DOHH2 (cell line): ENCODE results near the gene SBSN.

ENCODE experiments used
- H3F3A ChIP-seq: fragments of 200-600 bp; sonication (generic), shearing (Covaris generic); 2 replicates; pipeline ENCODE4 v1.6.0; 2016; ENCODE audit warnings: antibody characterized with exemption, mild to moderate bottlenecking; ENCODE audit not compliant: control insufficient read depth, insufficient read depth
- H3K27ac ChIP-seq: fragments of 200-600 bp; sonication (generic); 2 replicates; pipeline ENCODE4 v1.5.1; 2014; ENCODE audit warnings: low read depth, mild to moderate bottlenecking, low read length, moderate library complexity
- H3K27me3 ChIP-seq: fragments of 200-600 bp; sonication (generic); 2 replicates; pipeline ENCODE4 v1.6.1; 2014; ENCODE audit warnings: mild to moderate bottlenecking, low read length, mixed read lengths; ENCODE audit not compliant: control insufficient read depth
- H3K36me3 ChIP-seq: fragments of 200-600 bp; sonication (generic); 2 replicates; pipeline ENCODE4 v1.6.1; 2014; ENCODE audit warnings: mild to moderate bottlenecking, low read length, moderate library complexity, mixed read lengths; ENCODE audit not compliant: control insufficient read depth
- H3K4me1 ChIP-seq: fragments of 200-600 bp; sonication (generic); 2 replicates; pipeline ENCODE4 v1.6.1; 2014; ENCODE audit warnings: mild to moderate bottlenecking, low read length, mixed read lengths; ENCODE audit not compliant: control insufficient read depth
- H3K4me2 ChIP-seq: fragments of 200-600 bp; sonication (generic); 2 replicates; pipeline ENCODE4 v1.6.0; 2014; ENCODE audit warnings: mild to moderate bottlenecking, low read length, moderate library complexity
- H3K4me3 ChIP-seq: fragments of 200-600 bp; sonication (generic); 2 replicates; pipeline ENCODE4 v1.5.1; 2014; ENCODE audit warnings: mild to moderate bottlenecking, low read length, mixed read lengths
- H3K79me2 ChIP-seq: fragments of 200-600 bp; sonication (generic); 2 replicates; pipeline ENCODE4 v1.6.1; 2014; ENCODE audit warnings: mild to moderate bottlenecking, low read length, mixed read lengths; ENCODE audit not compliant: control insufficient read depth
- H3K9me2 ChIP-seq: fragments of 200-600 bp; sonication (generic); replicated peaks from 2 replicates; pipeline ENCODE4 v1.6.1; 2014; ENCODE audit warnings: mild to moderate bottlenecking, low read length, mixed read lengths; ENCODE audit not compliant: control insufficient read depth
- H3K9me3 ChIP-seq: fragments of 200-600 bp; sonication (generic); 2 replicates; pipeline ENCODE4 v1.6.1; 2014; ENCODE audit warnings: antibody characterized with exemption, low read length, mixed read lengths; ENCODE audit not compliant: control insufficient read depth, insufficient read depth
- H4K20me1 ChIP-seq: fragments of 200-600 bp; sonication (generic); 2 replicates; pipeline ENCODE4 v1.6.0; 2014; ENCODE audit warnings: low read depth, mild to moderate bottlenecking, antibody characterized with exemption, low read length, moderate library complexity; ENCODE audit not compliant: control insufficient read depth, insufficient read depth
- CTCF ChIP-seq: fragments of 200-600 bp; sonication (generic); IDR thresholded peaks from one replicate; pipeline ENCODE4 v1.5.1; 2014; ENCODE audit warnings: antibody characterized with exemption, mild to moderate bottlenecking, low read depth, low read length; ENCODE audit not compliant: poor library complexity, severe bottlenecking
- EZH2phosphoT487 ChIP-seq: fragments of 200-600 bp; sonication (generic); IDR thresholded peaks from 2 replicates; pipeline ENCODE4 v1.6.1; 2017; ENCODE audit warnings: borderline replicate concordance, mild to moderate bottlenecking, antibody characterized with exemption, low read length, moderate library complexity, mixed read lengths

SBSN gene

GRCh38 chr19:35528218-35529038, at the start of gene SBSN:
TSS of gene SBSN (minus strand) at chr19:35528311. CDS start at chr19:35528281, 30 bp downstream.
- no peak within 1 kb of the TSS for H3K4me3 ChIP-seq
- H4K20me1 ChIP-seq = no peaks in the 10 kb centered on the region
- H3K4me1 ChIP-seq = no peaks in the 10 kb centered on the region
- TF ChIP-seq EZH2phosphoT487 (no peak), CTCF (no peak)
- no peak within 1 kb of the TSS for H3K27ac ChIP-seq
- H3K4me2 ChIP-seq = no peak within 1 kb of the TSS
- no peaks in the 10 kb centered on the region for H3F3A ChIP-seq
- H3K36me3 ChIP-seq = no peaks in the 10 kb centered on the region
- H3K9me2 ChIP-seq = no peaks in the 10 kb centered on the region
- H3K9me3 ChIP-seq = no peaks in the 10 kb centered on the region
- no peaks in the 10 kb centered on the region for H3K79me2 ChIP-seq
- H3K27me3 ChIP-seq = peaks cover 19% of the 10 kb centered on the region; the same call in 1 of the 2 replicates

GRCh38 chr19:35571406-35571965, 43.4 kb upstream of the SBSN start:
- Histone ChIP-seq H3K4me3 (no peak overlapping the region), H3K79me2 (no peaks in the 10 kb centered on the region), H3K9me2 (no peaks in the 10 kb centered on the region)

GRCh38 chr19:35569281-35569781, 41.2 kb upstream of the SBSN start:
- Histone ChIP-seq H3K9me2 (no peaks in the 10 kb centered on the region), H3K36me3 (no peaks in the 10 kb centered on the region), H4K20me1 (no peaks in the 10 kb centered on the region), H3K27ac (no peak overlapping the region), H3K9me3 (no peaks in the 10 kb centered on the region), H3K27me3 (peaks cover 24% of the 10 kb centered on the region), H3K79me2 (no peaks in the 10 kb centered on the region), H3K4me1 (no peaks in the 10 kb centered on the region), H3K4me3 (no peak overlapping the region), H3F3A (no peaks in the 10 kb centered on the region), H3K4me2 (no peak overlapping the region)
- TF ChIP-seq CTCF (no peak), EZH2phosphoT487 (no peak)

More at GRCh38 chr19:35571406-35571965, 43.4 kb upstream of the SBSN start:
- Histone ChIP-seq H3K36me3 (no peaks in the 10 kb centered on the region), H3K4me1 (no peaks in the 10 kb centered on the region), H3K27ac (no peak overlapping the region), H4K20me1 (no peaks in the 10 kb centered on the region), H3K27me3 (peaks cover 21% of the 10 kb centered on the region), H3K4me2 (no peak overlapping the region), H3K9me3 (peaks cover 10% of the 10 kb centered on the region), H3F3A (no peaks in the 10 kb centered on the region)
- TF ChIP-seq CTCF = no peak
- no peak for TF ChIP-seq EZH2phosphoT487
